GM12892 (cell line): ENCODE results near the gene HAUS8.

Source experiments
- POLR2A ChIP-seq: IDR thresholded peaks from 2 replicates; pipeline ENCODE4 v1.6.1; 2011; ENCODE audit warnings: low read depth, low read length, control low read depth
- POLR2AphosphoS5 ChIP-seq: IDR thresholded peaks from 2 replicates; pipeline ENCODE4 v1.6.1; 2011; ENCODE audit warnings: low read depth, low read length, control low read depth
- TAF1 ChIP-seq: IDR thresholded peaks from 2 replicates; pipeline ENCODE4 v1.6.1; 2011; ENCODE audit warnings: low read depth, mild to moderate bottlenecking, control low read depth, low read length, borderline replicate concordance

GRCh38 chr19:17049711-17050280, 25.5 kb downstream of the HAUS8 start:
- TF ChIP-seq POLR2A (no peak), POLR2AphosphoS5 (no peak), TAF1 (no peak)
